Activated CD8-positive, alpha-beta T cell treated with anti-CD3 and anti-CD28 coated beads for 36 hours (primary cell): ENCODE results near the gene HEPH. TPM values are rescaled to one million over a fixed set of nuclear protein-coding genes. Genes with fewer than 3 reads are reported as not detected.

ENCODE experiments used
- ATAC-seq: fragments of 200-7000 bp; cut with Tn5 transposase; one replicate; pipeline ENCODE4 v1.10.0; 2021; ENCODE audit warnings: mild to moderate bottlenecking, moderate library complexity
- CTCF ChIA-PET: fragments of 350-600 bp; sonication (Branson Sonifier 250); formaldehyde crosslinking; loops from one replicate; lab custom pipeline; 2021; ENCODE audit warnings: antibody characterized with exemption; lab: Charles Lee
- POLR2A ChIA-PET: fragments of 350-600 bp; sonication (Branson Sonifier 250); formaldehyde crosslinking; loops from one replicate; lab custom pipeline; 2021; ENCODE audit warnings: antibody characterized with exemption; lab: Charles Lee
- DNase-seq: peaks from one replicate; pipeline ENCODE4 v3.0.0-alpha.2; 2020
- H3K27ac Mint-ChIP-seq: one replicate; pipeline ENCODE4 v1.8.0; 2021; ENCODE audit warnings: mild to moderate bottlenecking, mixed read lengths
- H3K27me3 Mint-ChIP-seq: one replicate; pipeline ENCODE4 v1.8.0; 2021; ENCODE audit warnings: mixed read lengths
- H3K36me3 Mint-ChIP-seq: one replicate; pipeline ENCODE4 v1.8.0; 2021; ENCODE audit warnings: low read depth, mixed read lengths
- H3K4me1 Mint-ChIP-seq: one replicate; pipeline ENCODE4 v1.8.0; 2021; ENCODE audit warnings: low read depth, mixed read lengths
- H3K4me3 Mint-ChIP-seq: one replicate; pipeline ENCODE4 v1.8.0; 2021; ENCODE audit warnings: mild to moderate bottlenecking, moderate library complexity, mixed read lengths
- H3K9me3 Mint-ChIP-seq: one replicate; pipeline ENCODE4 v1.8.0; 2021; ENCODE audit warnings: mixed read lengths
- intact Hi-C: fragments of 100-400 bp; cut with micrococcal nuclease; formaldehyde crosslinking; loops from one replicate; pipeline ENCODE4 v1.10.0; 2022
- total RNA-seq, 2 experiments: library from RNA; stranded (reverse); gene quantifications; one replicate each; pipeline ENCODE4 v1.2.3, GENCODE V29; 2021
- TF ChIP-seq, protein P1 (sequence below): fragments of 200-600 bp; IDR thresholded peaks from one replicate; pipeline ENCODE4 v1.8.0; 2022; ENCODE audit warnings: antibody characterized with exemption, mild to moderate bottlenecking

Gene HEPH
- total RNA-seq, 2 experiments from 2014 or later, result 0.20 TPM; not detected in 1

DNA sequence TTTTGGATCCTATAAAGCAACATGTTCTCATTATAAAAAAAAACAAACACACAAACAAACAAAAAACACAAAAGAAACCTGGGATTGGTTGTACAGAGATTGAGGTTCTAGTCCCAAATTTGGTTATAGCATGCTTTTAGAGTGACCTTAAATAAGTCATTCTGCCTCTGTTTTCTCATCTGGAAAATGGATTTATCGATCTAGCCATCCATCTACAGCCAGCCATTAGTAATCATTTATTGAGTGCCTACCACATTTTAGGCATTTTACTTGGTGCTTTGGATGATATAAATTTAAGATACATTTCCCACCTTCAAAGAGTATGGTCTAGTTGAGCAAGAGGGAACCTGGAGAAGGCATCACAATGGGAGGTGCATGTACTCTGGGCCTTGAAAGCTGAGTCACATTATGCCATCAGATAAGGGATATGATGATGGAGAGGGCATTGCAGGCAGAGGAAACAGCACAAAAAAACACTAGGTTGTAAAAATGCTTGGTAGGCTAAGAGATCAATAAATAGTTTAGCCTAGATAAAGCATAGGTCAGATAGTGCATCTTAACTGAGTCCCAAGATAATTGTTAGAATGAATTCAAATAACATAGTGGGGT is 91.4 kb downstream of the HEPH start:
- no peak for DNase-seq
- CTCF ChIA-PET, result no interaction called here
- no peak for ATAC-seq
- Mint-ChIP-seq H3K9me3 (peaks cover 1% of the 10 kb centered on the region), H3K4me1 (no peaks in the 10 kb centered on the region), H3K27ac (no peak overlapping the region), H3K27me3 (peaks cover 1% of the 10 kb centered on the region), H3K36me3 (no peaks in the 10 kb centered on the region), H3K4me3 (no peak overlapping the region)
- POLR2A ChIA-PET, result no interaction called here
- TF ChIP-seq, protein P1, sequence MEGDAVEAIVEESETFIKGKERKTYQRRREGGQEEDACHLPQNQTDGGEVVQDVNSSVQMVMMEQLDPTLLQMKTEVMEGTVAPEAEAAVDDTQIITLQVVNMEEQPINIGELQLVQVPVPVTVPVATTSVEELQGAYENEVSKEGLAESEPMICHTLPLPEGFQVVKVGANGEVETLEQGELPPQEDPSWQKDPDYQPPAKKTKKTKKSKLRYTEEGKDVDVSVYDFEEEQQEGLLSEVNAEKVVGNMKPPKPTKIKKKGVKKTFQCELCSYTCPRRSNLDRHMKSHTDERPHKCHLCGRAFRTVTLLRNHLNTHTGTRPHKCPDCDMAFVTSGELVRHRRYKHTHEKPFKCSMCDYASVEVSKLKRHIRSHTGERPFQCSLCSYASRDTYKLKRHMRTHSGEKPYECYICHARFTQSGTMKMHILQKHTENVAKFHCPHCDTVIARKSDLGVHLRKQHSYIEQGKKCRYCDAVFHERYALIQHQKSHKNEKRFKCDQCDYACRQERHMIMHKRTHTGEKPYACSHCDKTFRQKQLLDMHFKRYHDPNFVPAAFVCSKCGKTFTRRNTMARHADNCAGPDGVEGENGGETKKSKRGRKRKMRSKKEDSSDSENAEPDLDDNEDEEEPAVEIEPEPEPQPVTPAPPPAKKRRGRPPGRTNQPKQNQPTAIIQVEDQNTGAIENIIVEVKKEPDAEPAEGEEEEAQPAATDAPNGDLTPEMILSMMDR, result no peak
- intact Hi-C loops, result no loop called here

DNA sequence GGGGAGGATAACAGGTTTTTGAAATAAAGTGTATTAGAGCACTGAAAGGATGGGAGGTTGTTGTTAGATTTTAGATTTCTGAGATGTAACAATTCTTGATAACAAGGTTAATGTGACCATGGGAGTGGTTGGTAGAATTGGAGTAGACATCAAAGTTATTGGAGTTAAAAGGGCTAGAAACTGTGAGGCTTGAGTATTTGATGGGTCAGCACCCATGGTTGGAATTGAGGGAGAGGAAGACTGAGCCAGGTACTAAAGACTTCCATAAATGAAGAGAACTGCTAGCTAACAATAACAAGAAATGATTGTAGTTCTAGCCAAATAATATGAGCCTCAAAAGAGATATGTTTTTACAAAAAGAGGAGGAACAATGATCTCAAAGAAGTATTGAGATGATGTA is 98.8 kb downstream of the HEPH start:
- ChIA-PET CTCF (no interaction called here), POLR2A (no interaction called here)
- Mint-ChIP-seq H3K36me3 (no peaks in the 10 kb centered on the region), H3K27me3 (peaks cover 1% of the 10 kb centered on the region), H3K27ac (no peak overlapping the region), H3K4me3 (no peak overlapping the region), H3K4me1 (no peaks in the 10 kb centered on the region), H3K9me3 (no peaks in the 10 kb centered on the region)
- no peak for ATAC-seq
- no peak for DNase-seq
- intact Hi-C loops, result no loop called here
- TF ChIP-seq, protein P1, result no peak

Other genes with a start within 250 kb of the HEPH start
- under 1 TPM in 1 of 2 experiments, not detected in 1; 0.23 TPM for gene VSIG4, start 124.2 kb upstream of the HEPH start, total RNA-seq